Activated CD8-positive, alpha-beta T cell treated with anti-CD3 and anti-CD28 coated beads for 36 hours (primary cell): ENCODE data around the gene TRIM69. TPM values are rescaled to one million over a fixed set of nuclear protein-coding genes. Genes with fewer than 3 reads are reported as not detected.
"Not testable (repeated sequence)": the region's sequence is repeated elsewhere in the genome, so short reads cannot be mapped to it uniquely, and the experiment has no call there.

Experiments
- ATAC-seq: fragments of 200-7000 bp; cut with Tn5 transposase; one replicate; pipeline ENCODE4 v1.10.0; 2021; ENCODE audit warnings: mild to moderate bottlenecking, moderate library complexity
- CTCF ChIA-PET: fragments of 350-600 bp; sonication (Branson Sonifier 250); formaldehyde crosslinking; loops from one replicate; lab custom pipeline; 2021; ENCODE audit warnings: antibody characterized with exemption; lab: Charles Lee
- POLR2A ChIA-PET: fragments of 350-600 bp; sonication (Branson Sonifier 250); formaldehyde crosslinking; loops from one replicate; lab custom pipeline; 2021; ENCODE audit warnings: antibody characterized with exemption; lab: Charles Lee
- DNase-seq: peaks from one replicate; pipeline ENCODE4 v3.0.0-alpha.2; 2020
- H3K27ac Mint-ChIP-seq: one replicate; pipeline ENCODE4 v1.8.0; 2021; ENCODE audit warnings: mild to moderate bottlenecking, mixed read lengths
- H3K27me3 Mint-ChIP-seq: one replicate; pipeline ENCODE4 v1.8.0; 2021; ENCODE audit warnings: mixed read lengths
- H3K36me3 Mint-ChIP-seq: one replicate; pipeline ENCODE4 v1.8.0; 2021; ENCODE audit warnings: low read depth, mixed read lengths
- H3K4me1 Mint-ChIP-seq: one replicate; pipeline ENCODE4 v1.8.0; 2021; ENCODE audit warnings: low read depth, mixed read lengths
- H3K4me3 Mint-ChIP-seq: one replicate; pipeline ENCODE4 v1.8.0; 2021; ENCODE audit warnings: mild to moderate bottlenecking, moderate library complexity, mixed read lengths
- H3K9me3 Mint-ChIP-seq: one replicate; pipeline ENCODE4 v1.8.0; 2021; ENCODE audit warnings: mixed read lengths
- CTCF ChIP-seq: fragments of 200-600 bp; IDR thresholded peaks from one replicate; pipeline ENCODE4 v1.8.0; 2022; ENCODE audit warnings: antibody characterized with exemption, mild to moderate bottlenecking
- intact Hi-C: fragments of 100-400 bp; cut with micrococcal nuclease; formaldehyde crosslinking; loops from one replicate; pipeline ENCODE4 v1.10.0; 2022
- total RNA-seq, 2 experiments: library from RNA; stranded (reverse); gene quantifications; one replicate each; pipeline ENCODE4 v1.2.3, GENCODE V29; 2021

The TRIM69 gene
- total RNA-seq, 2 experiments from 2014 or later = 59.8 to 63.5 TPM

- Mint-ChIP-seq H3K27me3 (no peaks in the 10 kb centered on the region), H3K36me3 (peaks cover 38% of the 10 kb centered on the region), H3K4me1 (peaks cover 60% of the 10 kb centered on the region), H3K4me3 (peak overlapping the region; percentile 99), H3K9me3 (no peaks in the 10 kb centered on the region), H3K27ac (peak overlapping the region; percentile 100)
- intact Hi-C loops = no loop called here
- DNase-seq (peak; percentile 59), ATAC-seq (peak; percentile 2)
- CTCF ChIA-PET = interaction anchor here (0.9 to 16.4 kb wide), 9 partner anchors 8 to 183 kb away, joined by 3 to 333 read pairs (median 3); partner anchors contain the start of genes B2M, PATL2, SPG11 and TRIM69
- TF ChIP-seq CTCF = no peak
- POLR2A ChIA-PET = interaction anchor here (0.7 to 37.9 kb wide), 8 partner anchors 0 to 673 kb away, joined by 3 to 1862 read pairs (median 6); partner anchors contain the start of genes B2M, PATL2, SPG11 and TRIM69
Observed at GRCh38 chr15:44729408-44730127, 6.8 kb upstream of the TRIM69 start.

GRCh38 chr15:44734839-44735481 lies 1.4 kb upstream of the TRIM69 start:
- POLR2A ChIA-PET = interaction anchor here (0.7 to 37.9 kb wide), 3 partner anchors 16 to 61 kb away, joined by 3 to 1862 read pairs (median 1567); partner anchors contain the start of genes B2M, PATL2 and SPG11
- ATAC-seq (no peak), DNase-seq (no peak)
- CTCF ChIA-PET = interaction anchor here (1.5 to 16.4 kb wide), 6 partner anchors 23 to 157 kb away, joined by 6 to 333 read pairs (median 80); partner anchors contain the start of genes B2M, PATL2 and SPG11
- peak overlapping the region; percentile 80 for H3K4me3 Mint-ChIP-seq
- H3K27ac Mint-ChIP-seq = peak overlapping the region; percentile 100
- H3K4me1 Mint-ChIP-seq = peaks cover 67% of the 10 kb centered on the region
- peaks cover 36% of the 10 kb centered on the region for H3K36me3 Mint-ChIP-seq
- peak; percentile 45 for TF ChIP-seq CTCF
- H3K27me3 Mint-ChIP-seq = no peaks in the 10 kb centered on the region
- no peaks in the 10 kb centered on the region for H3K9me3 Mint-ChIP-seq
- intact Hi-C loops = loop anchor here (5.0 kb wide), 2 partner anchors 143 to 158 kb away; no protein-coding TSS in a partner anchor

GRCh38 chr15:44735482-44736180 lies 697 bp upstream of the TRIM69 start:
- TF ChIP-seq CTCF = no peak

GRCh38 chr15:44738340-44738984 lies 2.1 kb downstream of the TRIM69 start:
- H3K27me3 Mint-ChIP-seq = no peaks in the 10 kb centered on the region
- ATAC-seq = no peak
- POLR2A ChIA-PET = interaction anchor here (0.7 to 37.9 kb wide), 4 partner anchors 20 to 104 kb away, joined by 3 to 1862 read pairs (median 785); partner anchors contain the start of genes B2M, PATL2 and SPG11
- intact Hi-C loops = loop anchor here (5.0 kb wide), 2 partner anchors 146 to 161 kb away; no protein-coding TSS in a partner anchor
- peak; percentile 85 for TF ChIP-seq CTCF
- no peak for DNase-seq
- peaks cover 53% of the 10 kb centered on the region for H3K4me1 Mint-ChIP-seq
- CTCF ChIA-PET = interaction anchor here (0.6 to 16.4 kb wide), 35 partner anchors 8 to 193 kb away, joined by 3 to 333 read pairs (median 6); partner anchors contain the start of genes B2M, PATL2 and SPG11
- H3K36me3 Mint-ChIP-seq = peaks cover 16% of the 10 kb centered on the region
- peak overlapping the region; percentile 67 for H3K4me3 Mint-ChIP-seq
- peak overlapping the region; percentile 86 for H3K27ac Mint-ChIP-seq
- H3K9me3 Mint-ChIP-seq = peaks cover 2% of the 10 kb centered on the region

More at GRCh38 chr15:44735482-44736180, 697 bp upstream of the TRIM69 start:
- intact Hi-C loops = loop anchor here (5.0 kb wide), 2 partner anchors 143 to 158 kb away; no protein-coding TSS in a partner anchor
- ATAC-seq (peak; percentile 67), DNase-seq (peak; percentile 82)
- peak overlapping the region; percentile 100 for H3K27ac Mint-ChIP-seq
- no peaks in the 10 kb centered on the region for H3K9me3 Mint-ChIP-seq
- H3K4me1 Mint-ChIP-seq = peaks cover 68% of the 10 kb centered on the region
- H3K36me3 Mint-ChIP-seq = peaks cover 33% of the 10 kb centered on the region
- ChIA-PET POLR2A (interaction anchor here (0.7 to 37.9 kb wide), 6 partner anchors 10 to 139 kb away, joined by 3 to 1862 read pairs (median 4); partner anchors contain the start of genes B2M, PATL2 and SPG11), CTCF (interaction anchor here (0.7 to 16.4 kb wide), 16 partner anchors 8 to 190 kb away, joined by 3 to 333 read pairs (median 12); partner anchors contain the start of genes B2M, PATL2 and SPG11)
- H3K4me3 Mint-ChIP-seq = peak overlapping the region; percentile 80
- H3K27me3 Mint-ChIP-seq = no peaks in the 10 kb centered on the region

- not testable (repeated sequence) for H3K27me3 Mint-ChIP-seq, H3K4me3 Mint-ChIP-seq, DNase-seq, H3K9me3 Mint-ChIP-seq, ATAC-seq
- intact Hi-C loops = loop anchor here (5.0 kb wide), 2 partner anchors 147 to 162 kb away; no protein-coding TSS in a partner anchor
- H3K4me1 Mint-ChIP-seq = peaks cover 46% of the 10 kb centered on the region
- ChIA-PET POLR2A (interaction anchor here (0.7 to 37.9 kb wide), 3 partner anchors 20 to 65 kb away, joined by 3 to 1862 read pairs (median 1567); partner anchors contain the start of genes B2M, PATL2 and SPG11), CTCF (interaction anchor here (0.7 to 16.4 kb wide), 25 partner anchors 7 to 161 kb away, joined by 3 to 333 read pairs (median 10); partner anchors contain the start of genes B2M, PATL2 and SPG11)
- peaks cover 14% of the 10 kb centered on the region for H3K36me3 Mint-ChIP-seq
- H3K27ac Mint-ChIP-seq = peak overlapping the region; percentile 30
Observed at GRCh38 chr15:44739222-44739847, 3.0 kb downstream of the TRIM69 start.

- ATAC-seq, H3K27ac Mint-ChIP-seq, intact Hi-C loops, DNase-seq, CTCF ChIA-PET, H3K27me3 Mint-ChIP-seq, H3K4me3 Mint-ChIP-seq, POLR2A ChIA-PET: not testable (repeated sequence)
- peaks cover 12% of the 10 kb centered on the region for H3K36me3 Mint-ChIP-seq
- H3K4me1 Mint-ChIP-seq = peaks cover 13% of the 10 kb centered on the region
- H3K9me3 Mint-ChIP-seq = peaks cover 12% of the 10 kb centered on the region
Observed at GRCh38 chr15:44743454-44743853, 7.1 kb downstream of the TRIM69 start.
